ENCODE data around the gene LGALS9C.
"Not testable (repeated sequence)": the region's sequence is repeated elsewhere in the genome, so short reads cannot be mapped to it uniquely, and the experiment has no call there.

DNA sequence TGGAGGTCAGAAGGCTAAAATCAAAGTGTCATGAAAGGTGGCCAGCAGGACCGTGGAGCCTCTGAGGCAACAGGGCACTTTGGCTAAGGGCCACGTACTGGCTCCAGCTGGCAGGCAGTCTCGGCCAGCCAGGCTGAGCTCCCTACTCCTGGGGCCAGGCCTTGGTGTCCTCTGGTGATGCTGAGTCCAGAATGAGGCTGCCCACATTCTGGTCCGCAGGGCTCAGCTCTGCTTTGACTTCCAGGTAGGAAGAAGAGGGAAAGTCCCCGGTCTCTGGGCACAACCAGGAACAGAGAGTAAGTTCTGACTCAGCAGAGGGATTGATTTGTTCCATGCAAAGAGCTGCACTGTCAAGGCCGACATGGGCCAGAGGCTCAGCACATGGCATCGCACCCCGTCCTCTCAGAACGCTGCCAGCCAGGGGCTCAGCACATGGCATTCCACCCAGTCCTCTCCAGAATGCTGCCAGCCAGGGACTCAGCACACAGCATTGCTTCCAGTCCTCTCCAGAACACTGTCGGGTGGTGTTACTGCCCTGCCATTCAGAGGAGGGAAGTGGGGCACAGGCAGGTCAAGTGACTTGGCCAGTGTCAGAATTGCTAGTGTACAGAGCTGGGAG lies 2.5 kb downstream of the LGALS9C start:
- TF ChIP-seq FOXM1 (IDR thresholded peaks at IDR 0.05; ENCODE audit: borderline replicate concordance); FOXA1 (IDR thresholded peaks at IDR 0.05); TARDBP (IDR thresholded peaks at IDR 0.05); BHLHE40 (IDR thresholded peaks at IDR 0.05; ENCODE audit: borderline replicate concordance); ZNF384 (IDR thresholded peaks at IDR 0.05); SP1 (IDR thresholded peaks at IDR 0.05); ELF4 (IDR thresholded peaks at IDR 0.05); FOXK2 (IDR thresholded peaks at IDR 0.05); L3MBTL2 (conservative IDR thresholded peaks at IDR 0.05); ARNT (IDR thresholded peaks at IDR 0.05); CTBP1 (IDR thresholded peaks at IDR 0.05; ENCODE audit: borderline replicate concordance); SUZ12 (IDR thresholded peaks at IDR 0.05): not testable (repeated sequence)
- TF ChIP-seq, protein P1, sequence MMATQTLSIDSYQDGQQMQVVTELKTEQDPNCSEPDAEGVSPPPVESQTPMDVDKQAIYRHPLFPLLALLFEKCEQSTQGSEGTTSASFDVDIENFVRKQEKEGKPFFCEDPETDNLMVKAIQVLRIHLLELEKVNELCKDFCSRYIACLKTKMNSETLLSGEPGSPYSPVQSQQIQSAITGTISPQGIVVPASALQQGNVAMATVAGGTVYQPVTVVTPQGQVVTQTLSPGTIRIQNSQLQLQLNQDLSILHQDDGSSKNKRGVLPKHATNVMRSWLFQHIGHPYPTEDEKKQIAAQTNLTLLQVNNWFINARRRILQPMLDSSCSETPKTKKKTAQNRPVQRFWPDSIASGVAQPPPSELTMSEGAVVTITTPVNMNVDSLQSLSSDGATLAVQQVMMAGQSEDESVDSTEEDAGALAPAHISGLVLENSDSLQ (IDR thresholded peaks at IDR 0.05), result not testable (repeated sequence)
